ENCODE measurements around the gene GALNT10. TPM values are rescaled to one million over a fixed set of nuclear protein-coding genes. Genes with fewer than 3 reads are reported as not detected.
A peak's percentile ranks its signal among the peaks of the same experiment; 100 is the strongest.

GALNT10 gene
- total RNA-seq, 1 experiment from 2014 or later, result 22.9 TPM

GRCh38 chr5:154466671-154467070, 276.1 kb downstream of the GALNT10 start:
- ATAC-seq (no peak), DNase-seq (ENCODE audit: low spot score) (no peak)
- no peak overlapping the region for H3K4me3 Mint-ChIP-seq
- no peak overlapping the region for H3K27ac Mint-ChIP-seq
- TF ChIP-seq JUN (CRISPR knock-in tag; IDR thresholded peaks at IDR 0.05), result no peak
- TF ChIP-seq JAZF1 (CRISPR knock-in tag; IDR thresholded peaks at IDR 0.05), result no peak
- TF ChIP-seq E2F4 (CRISPR knock-in tag; IDR thresholded peaks at IDR 0.05; ENCODE audit: borderline replicate concordance, low read depth), result no peak
- H3K27me3 Mint-ChIP-seq (ENCODE audit: low read depth), result peaks cover 59% of the 10 kb centered on the region
- H3K4me1 Mint-ChIP-seq, result peaks cover 17% of the 10 kb centered on the region
- ChIA-PET POLR2A (no interaction called here), CTCF (interaction anchor here (0.8 to 4.4 kb wide), 9 partner anchors 10 to 492 kb away, joined by 3 to 91 read pairs (median 4); no protein-coding TSS in a partner anchor)
- no peaks in the 10 kb centered on the region for H3K9me3 Mint-ChIP-seq
- no peaks in the 10 kb centered on the region for H3K36me3 Mint-ChIP-seq

DNA sequence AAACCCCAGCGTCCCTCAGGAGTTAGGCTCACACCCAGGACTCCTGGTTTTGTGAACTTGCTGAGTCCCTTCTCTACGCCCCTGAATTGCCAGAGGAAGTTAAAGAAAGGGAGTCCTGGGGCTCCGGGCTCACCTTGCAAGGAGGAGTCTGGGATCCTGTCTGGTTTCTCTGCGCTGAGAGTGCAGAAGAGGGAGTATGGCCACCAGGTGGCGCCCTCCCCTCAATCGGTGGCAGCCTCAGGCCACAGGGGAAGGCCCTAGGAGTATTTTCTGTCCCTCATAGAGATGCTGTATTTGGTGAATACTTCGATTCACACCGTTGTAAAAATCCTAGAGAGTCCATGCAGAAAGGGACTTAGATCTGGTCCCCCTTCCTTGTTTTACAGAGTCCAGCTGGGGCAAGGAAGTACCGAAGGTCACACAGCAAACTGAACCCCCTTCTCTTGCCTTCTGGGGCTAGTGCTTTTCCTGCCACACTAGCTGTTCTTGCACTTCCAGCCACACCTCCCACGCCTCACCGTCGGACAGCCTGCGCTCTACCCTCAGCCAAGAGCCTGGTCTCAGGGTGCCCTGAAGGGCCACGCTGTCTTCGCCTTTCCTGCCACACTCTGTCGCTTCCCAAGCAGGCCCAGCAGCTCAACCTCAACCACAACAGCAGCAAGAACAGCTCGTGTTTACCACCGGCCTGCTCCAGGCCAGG, 277.3 kb downstream of the GALNT10 start:
- TF ChIP-seq PRRX2 (CRISPR knock-in tag; IDR thresholded peaks at IDR 0.05), result no peak
- TF ChIP-seq, protein P1, sequence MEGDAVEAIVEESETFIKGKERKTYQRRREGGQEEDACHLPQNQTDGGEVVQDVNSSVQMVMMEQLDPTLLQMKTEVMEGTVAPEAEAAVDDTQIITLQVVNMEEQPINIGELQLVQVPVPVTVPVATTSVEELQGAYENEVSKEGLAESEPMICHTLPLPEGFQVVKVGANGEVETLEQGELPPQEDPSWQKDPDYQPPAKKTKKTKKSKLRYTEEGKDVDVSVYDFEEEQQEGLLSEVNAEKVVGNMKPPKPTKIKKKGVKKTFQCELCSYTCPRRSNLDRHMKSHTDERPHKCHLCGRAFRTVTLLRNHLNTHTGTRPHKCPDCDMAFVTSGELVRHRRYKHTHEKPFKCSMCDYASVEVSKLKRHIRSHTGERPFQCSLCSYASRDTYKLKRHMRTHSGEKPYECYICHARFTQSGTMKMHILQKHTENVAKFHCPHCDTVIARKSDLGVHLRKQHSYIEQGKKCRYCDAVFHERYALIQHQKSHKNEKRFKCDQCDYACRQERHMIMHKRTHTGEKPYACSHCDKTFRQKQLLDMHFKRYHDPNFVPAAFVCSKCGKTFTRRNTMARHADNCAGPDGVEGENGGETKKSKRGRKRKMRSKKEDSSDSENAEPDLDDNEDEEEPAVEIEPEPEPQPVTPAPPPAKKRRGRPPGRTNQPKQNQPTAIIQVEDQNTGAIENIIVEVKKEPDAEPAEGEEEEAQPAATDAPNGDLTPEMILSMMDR (IDR thresholded peaks at IDR 0.05), result peak; percentile 90
- peaks cover 17% of the 10 kb centered on the region for H3K4me1 Mint-ChIP-seq
- H3K36me3 Mint-ChIP-seq, result no peaks in the 10 kb centered on the region
- no peaks in the 10 kb centered on the region for H3K9me3 Mint-ChIP-seq
- CTCF ChIA-PET, result interaction anchor here (0.6 to 4.4 kb wide), 26 partner anchors 9 to 492 kb away, joined by 3 to 91 read pairs (median 4); partner anchors contain the start of gene HAND1
- H3K27ac Mint-ChIP-seq, result no peak overlapping the region
- peak; percentile 96 for ATAC-seq
- H3K27me3 Mint-ChIP-seq (ENCODE audit: low read depth), result peaks cover 70% of the 10 kb centered on the region
- POLR2A ChIA-PET, result no interaction called here
- 0 out of 2 replicates have a peak overlapping the region, but pooled peaks have one; percentile 9 for H3K4me3 Mint-ChIP-seq
- DNase-seq (ENCODE audit: low spot score), result peak; percentile 90

DNA sequence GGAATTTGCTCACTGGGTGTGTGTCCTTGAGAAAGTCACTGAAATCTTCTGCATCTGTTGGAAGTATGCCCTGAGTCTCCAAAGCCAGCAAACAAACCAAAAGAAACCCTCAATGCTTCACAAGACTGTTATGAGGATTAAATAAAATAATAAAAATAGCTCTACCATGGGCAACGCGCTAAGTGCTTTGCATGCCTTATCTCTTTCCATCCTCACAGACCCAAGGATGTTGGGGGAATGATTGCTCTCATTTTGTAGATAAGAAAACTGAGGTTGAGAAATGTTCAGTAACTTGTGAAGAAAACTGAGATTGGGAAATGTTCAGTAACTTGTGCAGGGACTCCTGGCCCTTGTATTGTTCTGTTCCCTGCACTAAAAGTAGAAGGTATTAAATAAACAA, 279.6 kb downstream of the GALNT10 start:
- POLR2A ChIA-PET, result no interaction called here
- CTCF ChIA-PET, result interaction anchor here (0.9 to 1.3 kb wide), 3 partner anchors 9 to 42 kb away, joined by 3 to 4 read pairs (median 4); no protein-coding TSS in a partner anchor
- DNase-seq (ENCODE audit: low spot score) (no peak), ATAC-seq (no peak)
- H3K4me1 Mint-ChIP-seq, result peaks cover 39% of the 10 kb centered on the region
- no peaks in the 10 kb centered on the region for H3K36me3 Mint-ChIP-seq
- H3K9me3 Mint-ChIP-seq, result no peaks in the 10 kb centered on the region
- H3K4me3 Mint-ChIP-seq, result no peak overlapping the region
- peaks cover 93% of the 10 kb centered on the region for H3K27me3 Mint-ChIP-seq (ENCODE audit: low read depth)
- TF ChIP-seq HMGA2 (CRISPR knock-in tag; IDR thresholded peaks at IDR 0.05) (no peak), CREM (CRISPR knock-in tag; IDR thresholded peaks at IDR 0.05) (no peak)
- H3K27ac Mint-ChIP-seq, result no peak overlapping the region

Small RNA genes lying within 50 kb of the gene (microRNA-seq; reads per million reads assigned to microRNA genes)
- gene MIR1294 (ENCODE audit: borderline number of aligned reads), result 4.2 reads per million, percentile 9 among the genes with 10 or more reads in this experiment

Other genes starting within 250 kb of the GALNT10 start
- 10.1 to 12.2 TPM (median 10.7 TPM) in 3 replicates for gene FAM114A2, start 151.8 kb upstream of the GALNT10 start, total RNA-seq (2021)
- gene MFAP3, start 151.8 kb upstream of the GALNT10 start, total RNA-seq (2021), result 20.0 to 22.1 TPM (median 21.2 TPM) in 3 replicates

Measured in WTC11 (cell line).